Measurements from ENCODE around the gene HECTD3.
"Not testable (repeated sequence)": the region's sequence is repeated elsewhere in the genome, so short reads cannot be mapped to it uniquely, and the experiment has no call there.

The HECTD3 gene

DNA sequence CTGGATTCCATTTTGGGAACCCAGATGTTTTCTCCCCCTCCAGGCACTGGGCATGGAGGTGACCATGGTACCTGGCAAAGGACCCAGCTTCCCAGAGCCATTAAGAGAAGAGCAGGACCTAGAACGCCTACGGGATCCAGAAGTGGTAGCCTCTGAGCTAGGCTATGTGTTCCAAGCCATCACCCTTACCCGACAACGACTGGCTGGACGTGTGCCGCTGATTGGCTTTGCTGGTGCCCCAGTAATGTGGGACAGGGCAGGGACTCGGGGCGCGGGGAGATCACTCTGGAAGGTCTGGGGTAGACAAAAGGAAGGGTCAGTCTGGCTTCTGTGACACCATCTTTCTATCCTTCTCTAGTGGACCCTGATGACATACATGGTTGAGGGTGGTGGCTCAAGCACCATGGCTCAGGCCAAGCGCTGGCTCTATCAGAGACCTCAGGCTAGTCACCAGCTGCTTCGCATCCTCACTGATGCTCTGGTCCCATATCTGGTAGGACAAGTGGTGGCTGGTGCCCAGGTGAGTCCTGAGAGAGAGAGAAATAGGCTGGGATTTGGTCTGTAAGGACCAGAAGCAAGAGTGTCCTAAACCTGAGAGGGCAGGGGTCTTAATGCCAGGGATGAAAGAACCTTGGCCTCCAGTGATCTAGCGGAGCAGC, 2.6 kb upstream of the HECTD3 start:
- FAIRE-seq: no peak

DNA sequence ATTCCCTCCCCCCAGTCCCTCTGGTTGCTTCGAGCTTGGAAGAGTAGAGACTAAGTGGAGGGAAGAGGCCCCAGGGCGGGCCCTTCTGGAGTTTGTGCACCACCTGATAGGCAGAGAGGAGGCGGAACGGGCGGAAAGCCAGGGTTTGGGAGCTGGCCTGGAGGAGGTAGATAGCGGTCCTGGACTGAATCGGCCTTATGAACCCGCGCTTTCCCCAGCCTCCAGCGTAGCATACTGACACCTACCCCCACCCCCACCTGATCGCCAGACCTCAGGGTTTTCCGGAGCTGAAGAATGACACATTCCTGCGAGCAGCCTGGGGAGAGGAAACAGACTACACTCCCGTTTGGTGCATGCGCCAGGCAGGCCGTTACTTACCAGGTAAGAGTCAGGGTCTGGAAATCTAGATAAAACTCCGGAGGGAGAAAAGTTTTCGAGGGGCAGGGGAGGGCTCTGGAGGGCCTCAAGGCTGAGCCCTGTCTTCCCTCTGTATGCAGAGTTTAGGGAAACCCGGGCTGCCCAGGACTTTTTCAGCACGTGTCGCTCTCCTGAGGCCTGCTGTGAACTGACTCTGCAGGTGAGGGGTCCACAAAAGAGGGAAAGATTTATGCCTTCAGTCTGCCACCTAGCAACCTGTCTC, 1.6 kb upstream of the HECTD3 start:
- FAIRE-seq: no peak

DNA sequence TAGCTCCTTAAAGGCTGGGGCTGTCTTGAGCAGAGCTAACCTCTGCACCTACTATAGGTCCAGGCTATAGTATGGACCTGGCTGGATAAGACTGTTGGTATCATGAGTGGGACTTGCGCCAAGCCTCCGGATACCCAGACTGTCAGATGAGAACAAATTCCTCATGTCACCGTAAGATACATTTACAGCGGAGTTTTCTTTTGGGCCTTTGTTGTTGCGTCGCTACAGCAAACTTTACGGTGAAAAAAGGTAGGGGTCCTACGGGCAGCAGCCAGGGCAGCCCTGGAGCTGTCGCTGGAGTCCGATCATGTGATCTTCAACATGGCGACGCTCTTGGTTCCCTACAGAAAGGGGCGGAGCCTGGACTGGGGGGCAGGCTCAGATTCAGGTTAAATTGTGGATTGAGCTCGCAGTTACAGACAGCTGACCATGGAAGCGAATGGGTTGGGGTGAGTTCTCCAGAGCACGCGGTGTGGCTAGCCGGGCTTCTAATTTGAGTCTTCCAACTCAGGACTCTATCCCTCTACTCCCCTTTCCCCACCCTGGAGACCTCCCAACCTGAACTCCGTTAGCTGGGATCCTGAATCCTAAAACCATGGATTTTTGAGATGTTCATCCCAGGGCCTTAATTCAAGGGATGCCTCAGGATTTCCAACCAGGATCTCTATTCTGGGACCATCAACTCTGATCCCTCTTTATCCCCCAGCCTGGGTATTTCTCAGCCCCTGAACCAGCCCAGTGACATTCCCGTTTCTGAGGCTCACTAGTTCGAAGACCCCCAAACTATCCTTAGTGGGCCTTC, 914 bp upstream of the HECTD3 start, which contains the start of gene UROD:
Gene UROD (plus strand): TSS at position 418 of the 802 bp plus-strand sequence. CDS start 12 bp downstream, at position 430.
- peak; percentile 97 for FAIRE-seq

DNA sequence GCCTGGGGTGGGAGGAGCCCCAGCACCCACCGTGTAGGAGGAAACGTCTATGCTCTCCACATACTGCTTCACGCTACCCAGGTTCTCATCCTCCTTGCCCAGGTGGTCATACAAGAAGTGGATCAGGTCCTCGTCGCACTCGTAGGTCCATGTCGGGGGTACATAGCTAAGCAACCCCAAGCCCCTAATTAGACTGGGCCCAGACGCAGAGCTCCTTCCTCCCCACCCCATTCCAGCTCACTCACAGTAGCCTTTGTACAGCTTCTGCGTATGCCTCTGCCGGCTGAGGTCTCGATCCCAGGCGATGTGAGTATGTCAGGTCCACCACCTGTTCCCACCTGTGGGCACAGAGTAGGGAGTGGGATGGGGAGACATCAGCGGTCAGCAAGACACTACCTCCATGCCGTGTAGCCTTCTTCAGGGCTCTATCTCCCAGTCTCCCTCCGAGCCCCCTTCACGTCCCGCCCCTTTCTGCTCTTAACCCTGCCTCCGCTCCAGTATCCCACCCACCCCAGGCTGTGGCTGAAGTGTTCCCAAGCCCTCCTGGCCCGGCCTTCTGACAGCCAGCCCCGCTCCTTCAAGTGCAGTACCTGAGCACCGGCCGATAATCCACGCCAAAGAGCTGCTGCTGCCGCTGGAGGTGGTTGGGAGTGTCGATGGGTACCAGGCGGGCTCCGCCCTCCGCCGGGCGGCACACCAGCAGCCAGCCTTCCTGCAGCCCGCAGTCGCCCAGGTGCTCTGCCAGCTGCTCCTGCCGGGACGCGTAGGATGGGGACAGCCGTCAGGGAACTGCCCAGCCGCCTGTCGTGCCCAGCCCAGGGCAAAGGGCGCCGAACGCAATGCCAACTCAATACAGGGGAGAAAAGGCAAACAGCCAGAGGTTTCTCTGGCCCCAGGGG, 919 bp downstream of the HECTD3 start:
- no peak for FAIRE-seq

DNA sequence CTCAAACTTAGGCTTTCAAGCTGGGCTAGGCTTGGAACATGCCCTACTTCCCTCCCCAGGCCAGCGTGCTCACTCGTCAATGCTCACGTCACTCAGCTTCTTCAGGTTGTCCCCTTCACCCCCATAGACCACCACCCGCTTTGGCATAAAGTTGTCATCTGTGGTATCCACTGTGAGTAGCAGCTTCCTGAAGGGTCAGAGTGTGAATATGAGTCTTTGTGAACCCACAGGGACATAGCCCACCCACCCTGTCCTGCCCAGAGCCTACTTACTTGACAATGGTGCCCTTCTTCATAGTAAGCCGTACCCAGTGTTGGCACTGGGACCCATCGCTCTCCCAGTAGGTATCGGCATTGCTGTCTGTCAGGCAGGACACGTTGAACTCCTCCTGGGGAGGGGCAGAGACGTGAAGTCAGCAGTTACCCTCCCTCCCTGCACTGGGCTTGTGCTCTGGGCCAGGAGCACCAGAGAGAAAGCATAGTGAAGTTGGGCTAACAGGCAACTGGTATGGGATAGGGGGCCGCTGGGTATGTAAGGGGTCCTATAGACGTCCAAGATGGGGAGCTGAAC, 1.7 kb downstream of the HECTD3 start:
- no peak for FAIRE-seq

DNA sequence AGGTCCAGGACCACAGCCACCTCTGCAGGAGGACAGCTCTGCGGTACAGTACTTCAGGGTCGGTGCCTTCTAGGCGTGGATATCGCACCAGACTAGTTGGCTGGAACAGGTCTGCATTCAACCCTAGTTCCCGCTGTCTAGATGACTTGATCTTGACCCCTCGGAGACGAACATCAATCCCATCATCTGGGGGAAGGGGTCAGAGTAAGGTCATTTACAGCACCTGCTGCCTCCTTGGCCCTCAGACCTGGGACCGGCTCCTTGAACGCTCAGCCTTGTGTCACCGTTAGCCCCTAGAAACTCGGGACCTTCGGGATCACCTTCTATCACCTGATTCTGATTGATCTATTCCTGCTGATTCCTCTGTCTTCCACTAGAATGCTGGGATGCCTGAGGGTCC, 2.6 kb downstream of the HECTD3 start:
- no peak for FAIRE-seq

DNA sequence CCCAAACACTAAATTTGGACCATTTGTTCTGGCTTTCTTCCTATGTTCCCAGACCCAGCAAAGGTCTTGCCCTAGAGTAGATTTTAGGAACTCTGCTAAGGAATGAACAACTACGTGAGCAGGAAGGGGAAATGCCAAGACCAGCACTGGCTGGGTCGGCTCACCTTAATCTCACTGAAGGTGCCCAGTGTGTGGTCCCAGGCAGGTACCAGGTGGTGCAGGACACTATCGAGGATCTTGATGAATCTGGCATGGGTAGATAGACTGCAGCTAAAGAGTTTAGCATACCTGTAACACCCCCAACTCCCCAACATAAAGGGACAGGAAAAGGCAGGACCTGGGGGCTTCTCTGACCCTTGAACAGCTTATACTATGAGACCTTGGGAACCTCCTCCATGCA, 3.0 kb downstream of the HECTD3 start:
- FAIRE-seq: no peak

DNA sequence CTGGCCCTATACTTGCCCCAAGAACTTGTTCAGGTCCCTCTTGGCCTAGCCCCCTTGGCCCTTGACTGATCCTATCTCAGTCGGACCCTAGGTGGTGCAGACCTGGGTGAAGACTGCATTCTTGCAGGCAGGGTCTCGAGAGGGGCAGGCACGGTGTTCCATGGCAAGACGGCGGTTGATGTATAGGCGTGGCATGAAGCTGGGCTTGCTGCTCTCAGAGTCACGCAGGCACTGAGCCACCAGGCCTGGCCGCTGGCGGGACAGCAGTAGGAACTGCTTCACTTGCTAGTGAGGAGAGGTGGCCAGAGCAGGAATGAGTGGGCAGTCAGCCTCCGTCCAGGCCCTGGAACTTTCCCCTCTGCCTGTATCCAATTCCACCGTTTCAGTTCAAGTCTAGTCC, 3.8 kb downstream of the HECTD3 start:
- no peak for FAIRE-seq

DNA sequence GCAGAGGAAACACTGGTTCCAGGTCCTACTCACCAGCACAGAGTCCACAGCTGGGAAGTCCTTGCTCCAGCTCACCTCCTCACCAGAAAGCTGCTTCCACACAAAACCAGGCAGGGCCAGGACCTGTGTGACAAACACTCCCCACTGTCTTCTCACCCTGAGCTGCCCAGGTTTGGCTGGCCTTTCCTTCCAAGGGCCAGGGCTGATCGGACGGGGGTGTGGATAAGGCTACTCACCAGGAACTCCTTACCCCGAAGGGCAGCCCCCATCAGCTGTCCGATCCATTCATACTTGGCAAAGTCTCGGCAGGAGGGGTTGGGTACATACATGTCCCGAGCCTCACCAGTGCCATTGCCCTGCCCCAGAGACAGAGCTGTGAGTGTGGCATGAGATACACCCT, 5.4 kb downstream of the HECTD3 start:
- FAIRE-seq: no peak

DNA sequence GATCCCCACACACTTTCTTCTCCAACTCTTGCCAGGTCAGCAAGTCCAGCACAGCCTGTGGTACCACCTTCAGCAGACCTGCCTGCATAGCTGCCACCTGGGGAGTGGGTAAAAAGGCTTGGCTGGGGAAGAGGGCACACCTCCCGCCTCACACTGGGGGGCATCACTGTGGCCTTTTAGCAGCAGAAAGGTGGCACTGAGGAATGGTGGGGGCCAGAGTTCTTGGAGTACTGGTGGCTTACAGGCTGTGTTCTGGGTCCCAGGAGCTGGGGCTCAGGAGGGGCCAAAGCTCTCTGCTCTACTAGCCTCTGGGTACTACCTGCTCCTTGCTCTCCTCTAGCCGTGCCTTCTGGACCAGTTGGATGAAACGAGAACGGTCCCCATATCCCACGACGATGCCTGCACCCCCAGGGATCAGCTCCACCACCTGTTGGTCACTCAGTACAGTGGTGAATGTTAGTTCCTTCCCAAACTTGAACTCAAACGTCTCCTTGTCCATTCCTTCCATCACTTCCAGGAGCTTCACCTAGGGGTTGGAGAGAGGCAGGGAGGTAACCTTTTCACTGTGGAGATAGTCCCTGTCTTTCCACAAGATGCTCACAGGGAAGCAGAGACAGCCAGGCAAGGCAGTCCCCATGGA, 6.7 kb downstream of the HECTD3 start:
- no peak for FAIRE-seq

DNA sequence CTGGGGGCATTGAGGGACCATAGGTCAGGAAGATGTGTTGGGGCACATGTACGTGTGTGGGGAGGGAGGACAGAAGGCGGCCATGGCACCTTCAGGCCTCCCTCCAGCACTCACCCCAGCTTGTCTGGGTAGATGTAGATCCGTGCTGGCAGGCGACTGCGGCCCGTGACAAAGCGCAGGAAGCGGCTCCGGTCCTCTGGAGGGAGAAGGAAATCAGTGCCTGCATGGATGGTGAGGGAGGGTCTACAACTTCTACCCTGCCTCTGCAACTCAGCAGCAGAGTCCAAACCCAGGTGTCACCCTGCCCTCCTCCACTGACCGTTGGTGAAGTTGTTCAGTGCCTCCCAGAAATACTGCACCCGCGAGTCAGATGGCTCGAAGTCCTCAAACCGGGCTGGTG, 7.4 kb downstream of the HECTD3 start:
- FAIRE-seq: no peak

DNA sequence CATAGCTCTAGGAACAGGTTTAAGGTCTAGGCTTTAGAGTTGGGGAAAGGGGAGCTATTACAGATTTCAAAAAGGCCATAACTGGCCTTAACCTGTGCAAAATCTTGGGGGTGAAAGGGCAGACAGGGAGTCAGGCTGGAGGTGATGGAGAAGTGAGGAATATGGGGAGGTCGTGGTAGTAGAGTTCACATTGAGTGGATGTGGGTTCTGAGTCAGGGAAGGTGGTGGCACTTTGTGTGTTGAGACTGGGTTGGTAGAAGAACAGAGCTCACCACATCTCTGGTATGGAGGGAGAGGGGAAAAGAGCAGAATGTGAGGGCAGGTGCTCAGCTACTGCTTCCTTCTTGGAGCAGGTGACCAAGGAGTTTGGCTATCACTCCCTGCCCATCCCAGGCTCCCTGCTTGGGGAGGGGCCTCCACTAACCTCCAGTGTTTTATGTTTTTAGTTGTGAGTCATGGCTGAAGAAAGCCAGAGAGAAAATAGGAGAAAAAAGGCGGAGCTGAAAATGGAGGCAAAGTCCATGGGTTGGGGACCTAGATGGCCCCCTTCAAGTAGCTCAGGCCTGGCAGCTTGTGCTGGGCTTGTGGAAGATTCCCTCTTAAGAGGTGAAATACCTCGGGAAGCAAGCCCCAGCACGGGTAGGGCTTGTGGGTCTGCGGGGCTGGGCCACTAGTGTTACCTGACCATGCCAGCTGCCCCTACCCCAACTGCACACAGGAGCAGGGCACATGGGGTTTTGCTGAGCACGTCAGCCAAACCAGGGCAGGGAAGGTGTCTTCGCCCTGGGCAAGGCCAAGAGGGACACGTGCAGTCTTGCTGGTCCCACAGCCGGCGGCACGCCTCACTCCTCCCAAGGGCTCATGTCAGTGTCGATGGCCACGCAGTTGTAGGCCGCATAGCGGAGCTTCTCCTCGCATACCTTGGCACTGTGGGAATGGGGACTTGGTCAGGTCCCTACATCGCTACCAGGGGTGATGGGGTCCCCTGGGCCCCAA, 8.2 kb downstream of the HECTD3 start:
- no peak for FAIRE-seq

DNA sequence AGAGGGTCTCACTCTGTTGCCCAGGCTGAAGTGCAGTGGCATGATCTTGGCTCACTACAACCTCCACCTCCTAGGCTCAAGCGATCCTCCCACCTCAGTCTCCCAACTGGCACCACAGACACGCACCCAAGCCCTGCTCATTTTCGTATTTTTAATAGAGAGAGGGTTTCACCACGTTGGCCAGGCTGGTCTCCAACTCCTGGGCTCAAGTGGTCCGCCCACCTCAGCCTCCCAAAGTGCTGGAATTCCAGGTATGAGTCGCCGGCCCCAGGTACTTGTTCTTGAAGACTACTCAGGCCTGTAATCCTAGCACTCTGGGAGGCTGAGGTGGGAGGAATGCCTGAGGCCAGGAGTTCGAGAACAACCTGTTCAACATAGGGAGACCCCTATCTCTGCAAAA, 9.5 kb downstream of the HECTD3 start:
- FAIRE-seq: not testable (repeated sequence)

DNA sequence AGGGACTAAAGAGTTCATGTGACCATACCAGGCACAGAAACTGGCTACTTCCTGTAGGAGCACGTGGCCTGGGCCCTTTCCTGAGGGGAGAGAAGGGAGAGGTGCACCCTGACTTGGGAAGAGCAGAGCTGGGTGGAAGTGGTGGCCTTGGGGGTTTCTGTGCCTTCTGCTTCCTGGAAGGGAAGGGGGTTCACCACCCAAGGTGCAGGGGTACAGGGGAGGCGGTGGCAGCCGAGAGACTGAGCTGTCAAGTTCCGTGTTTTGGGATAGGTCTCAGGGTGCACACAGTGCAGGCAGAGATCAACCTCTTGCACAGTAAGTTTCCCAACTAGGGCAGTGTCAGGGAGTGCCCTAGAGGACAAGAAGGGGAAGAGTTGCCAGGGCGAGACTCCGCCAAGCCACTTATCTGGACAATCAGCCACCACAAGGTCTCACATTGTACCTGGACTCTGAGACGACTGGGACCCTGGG, 10.1 kb downstream of the HECTD3 start:
- FAIRE-seq: no peak

DNA sequence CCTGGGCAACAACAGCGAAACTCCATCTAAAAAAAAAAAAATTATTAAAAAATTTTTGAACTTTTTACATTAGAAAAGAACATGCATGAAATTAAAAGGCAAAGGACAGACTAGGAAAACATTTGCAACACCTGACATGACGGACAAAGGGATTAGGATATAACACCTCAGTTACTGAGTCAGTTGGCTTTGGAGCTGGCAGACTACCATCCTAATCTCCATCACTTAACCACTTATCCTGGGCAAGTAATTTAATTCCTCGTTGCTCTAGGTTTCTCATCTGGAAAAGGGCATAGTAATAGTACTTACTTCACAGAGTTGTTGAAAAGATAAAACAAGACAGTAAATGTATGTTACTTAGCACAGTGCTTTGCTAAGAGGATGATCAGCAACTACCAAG, 11.9 kb downstream of the HECTD3 start:
- FAIRE-seq: no peak

DNA sequence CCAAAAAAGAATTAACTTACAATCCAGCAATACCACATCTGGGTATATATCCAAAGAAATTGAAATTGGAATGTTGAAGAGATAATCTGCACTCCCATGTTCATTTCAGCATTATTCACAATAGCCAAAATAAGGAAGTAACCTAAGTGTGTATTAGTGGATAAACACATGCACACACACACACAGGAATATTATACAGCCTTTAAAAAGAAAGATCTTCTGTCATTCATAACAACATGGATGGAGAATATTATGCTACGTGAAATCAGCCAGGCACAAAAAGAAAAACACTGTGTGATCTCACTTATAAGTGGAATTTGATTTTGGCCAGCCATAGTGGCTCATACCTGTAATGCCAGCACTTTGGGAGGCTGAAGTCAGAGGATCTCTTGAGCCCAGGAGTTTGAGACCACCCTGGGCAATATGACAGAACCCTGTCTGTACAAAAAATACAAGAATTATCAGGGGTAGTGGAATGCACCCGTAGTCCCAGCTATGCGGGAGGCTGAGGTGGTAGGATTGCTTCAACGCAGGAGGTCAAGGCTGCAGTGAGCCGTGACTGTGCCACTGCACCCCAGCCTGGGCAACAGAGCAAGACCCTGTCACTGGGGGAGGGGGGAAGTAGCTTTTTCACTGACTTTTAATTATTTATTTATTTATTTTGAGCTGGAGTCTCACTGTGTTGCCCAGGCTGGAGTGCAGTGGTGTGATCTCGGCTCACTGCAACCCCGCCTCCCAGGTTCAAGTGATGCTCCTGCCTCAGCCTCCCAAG, 15.5 kb downstream of the HECTD3 start:
- no peak for FAIRE-seq

DNA sequence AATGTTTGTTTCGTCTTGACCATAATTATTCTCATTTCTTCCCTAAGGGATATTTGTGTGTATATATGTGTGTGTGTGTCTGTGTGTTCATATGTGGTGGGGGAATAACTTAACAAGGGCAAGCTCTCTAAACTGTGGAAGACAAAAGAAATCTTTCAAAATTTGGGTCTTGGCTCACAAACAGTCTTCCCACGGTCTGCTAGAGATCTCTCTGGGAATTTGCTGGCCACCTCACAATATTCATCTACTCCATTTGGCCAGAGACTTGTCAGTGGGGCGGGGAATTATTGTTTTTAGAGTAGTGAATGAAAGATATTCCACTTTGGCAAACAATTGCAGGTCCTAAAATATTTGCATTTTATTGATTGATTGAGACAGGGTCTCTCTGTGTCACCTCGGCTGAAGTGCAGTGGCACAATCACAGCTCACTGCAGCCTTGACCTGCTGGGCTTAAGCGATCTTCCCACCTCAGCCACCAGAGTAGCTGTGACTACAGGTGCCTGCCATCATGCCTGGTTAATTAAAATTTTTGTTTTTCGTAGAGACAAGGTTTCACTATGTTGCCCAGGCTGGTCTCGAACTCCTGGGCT, 16.7 kb downstream of the HECTD3 start:
- FAIRE-seq: no peak

DNA sequence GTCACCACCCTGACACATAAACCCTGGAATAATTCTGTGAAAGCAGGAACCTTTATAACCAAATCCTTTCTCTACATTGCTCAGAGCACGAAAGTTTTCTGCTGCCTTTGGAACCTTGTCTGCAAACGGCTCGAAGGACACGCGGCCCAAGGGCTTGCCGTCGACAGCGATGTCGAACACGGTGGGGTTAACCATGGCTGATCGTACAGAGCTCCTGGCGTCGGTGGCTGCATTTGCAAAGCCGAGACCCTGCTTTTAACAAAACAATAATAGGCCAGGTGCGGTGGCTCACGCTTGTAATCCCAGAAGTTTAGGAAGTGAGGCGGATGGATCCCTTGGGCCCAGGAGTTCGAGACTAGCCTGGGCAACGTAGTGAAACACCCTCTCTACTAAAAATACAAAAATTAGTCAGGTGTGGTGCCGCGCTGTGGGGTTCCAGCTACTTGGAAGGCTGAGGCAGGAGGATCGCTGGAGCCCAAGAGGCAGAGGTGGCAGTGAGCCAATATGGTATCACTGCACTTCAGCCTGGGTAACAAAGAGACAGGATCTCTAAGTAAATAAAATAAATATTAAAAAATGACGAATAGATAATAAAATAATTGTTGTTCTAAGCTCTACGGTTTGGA, 22.5 kb downstream of the HECTD3 start:
- no peak for FAIRE-seq

All from A204.1 (cell line).